Chondrocyte (in vitro differentiated cells): Measurements from ENCODE around the gene HMCN2. TPM values are rescaled to one million over a fixed set of nuclear protein-coding genes. Genes with fewer than 3 reads are reported as not detected.

Experiments
- DNase-seq: peaks from one replicate; pipeline ENCODE4 v3.0.0; 2021; ENCODE audit warnings: mixed read lengths, low spot score
- H3K27ac Mint-ChIP-seq: one replicate; pipeline ENCODE4 v1.8.0; 2021; ENCODE audit warnings: mild to moderate bottlenecking, moderate library complexity, mixed read lengths; ENCODE audit not compliant: unreplicated experiment
- H3K27me3 Mint-ChIP-seq: 2 replicates; pipeline ENCODE4 v1.8.0; 2021; ENCODE audit warnings: low read depth, mixed read lengths
- H3K36me3 Mint-ChIP-seq: 2 replicates; pipeline ENCODE4 v1.8.0; 2021; ENCODE audit warnings: low read depth, mixed read lengths
- H3K4me1 Mint-ChIP-seq: 2 replicates; pipeline ENCODE4 v1.8.0; 2021; ENCODE audit warnings: low read depth, mild to moderate bottlenecking, mixed read lengths
- H3K4me3 Mint-ChIP-seq: one replicate; pipeline ENCODE4 v1.8.0; 2021; ENCODE audit warnings: mild to moderate bottlenecking, moderate library complexity, mixed read lengths; ENCODE audit not compliant: unreplicated experiment
- H3K9me3 Mint-ChIP-seq: 2 replicates; pipeline ENCODE4 v1.8.0; 2021; ENCODE audit warnings: low read depth, mixed read lengths
- CTCF ChIP-seq: fragments of 200-600 bp; sonication (generic); IDR thresholded peaks from 2 replicates; pipeline ENCODE4 v1.5.0; 2021; ENCODE audit warnings: antibody characterized with exemption, mild to moderate bottlenecking, moderate library complexity
- total RNA-seq: library from RNA; stranded (reverse); gene quantifications from 3 replicates; pipeline ENCODE4 v1.2.1, GENCODE V29; 2021

HMCN2 gene
- total RNA-seq, 1 donor from 2014 or later, result 0.05 TPM

DNA sequence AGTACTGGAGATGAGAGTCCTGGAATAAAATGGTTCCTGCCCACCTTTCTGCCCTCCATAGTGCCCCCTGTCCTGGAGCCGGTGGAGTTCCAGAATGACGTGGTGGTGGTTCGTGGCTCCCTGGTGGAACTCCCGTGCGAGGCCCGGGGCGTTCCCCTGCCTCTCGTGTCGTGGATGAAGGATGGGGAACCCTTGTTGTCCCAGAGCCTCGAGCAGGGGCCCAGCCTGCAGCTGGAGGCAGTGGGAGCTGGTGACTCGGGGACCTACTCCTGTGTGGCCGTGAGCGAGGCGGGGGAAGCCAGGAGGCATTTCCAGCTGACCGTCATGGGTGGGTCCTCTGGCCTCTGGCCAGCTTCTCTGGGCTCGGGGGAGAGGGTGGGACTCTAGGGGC lies 128.1 kb downstream of the HMCN2 start:
- Mint-ChIP-seq H3K4me3 (no peak overlapping the region), H3K27me3 (peaks cover 11% of the 10 kb centered on the region), H3K36me3 (no peaks in the 10 kb centered on the region), H3K9me3 (no peaks in the 10 kb centered on the region), H3K27ac (no peak overlapping the region), H3K4me1 (peaks cover 9% of the 10 kb centered on the region)
- DNase-seq, result no peak
- no peak for TF ChIP-seq CTCF

DNA sequence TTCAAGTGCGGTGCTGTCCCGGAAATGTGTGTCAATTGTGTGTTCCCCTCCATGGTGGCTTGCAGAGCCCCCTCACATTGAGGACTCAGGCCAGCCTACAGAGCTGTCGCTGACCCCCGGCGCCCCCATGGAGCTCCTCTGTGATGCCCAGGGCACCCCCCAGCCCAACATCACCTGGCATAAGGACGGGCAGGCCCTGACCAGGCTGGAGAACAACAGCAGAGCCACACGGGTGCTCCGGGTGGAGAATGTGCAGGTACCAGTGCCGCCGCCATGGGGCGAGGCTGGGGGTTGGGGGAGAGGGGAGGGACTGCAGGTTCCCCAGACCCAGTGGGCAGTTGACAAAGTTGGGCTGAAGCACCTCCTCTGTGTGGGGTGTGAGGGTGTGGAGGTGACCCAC lies 128.8 kb downstream of the HMCN2 start:
- no peak for DNase-seq

GRCh38 chr9:130394814-130395470 lies 129.4 kb downstream of the HMCN2 start:
- Mint-ChIP-seq H3K4me3 (no peak overlapping the region), H3K9me3 (no peaks in the 10 kb centered on the region), H3K27me3 (peaks cover 13% of the 10 kb centered on the region), H3K27ac (no peak overlapping the region), H3K36me3 (no peaks in the 10 kb centered on the region), H3K4me1 (peaks cover 9% of the 10 kb centered on the region)
- no peak for TF ChIP-seq CTCF
- no peak for DNase-seq

More for the DNA sequence above, 128.8 kb downstream of the HMCN2 start:
- H3K9me3 Mint-ChIP-seq, result no peaks in the 10 kb centered on the region
- TF ChIP-seq CTCF, result no peak
- H3K27ac Mint-ChIP-seq, result no peak overlapping the region
- H3K27me3 Mint-ChIP-seq, result peaks cover 11% of the 10 kb centered on the region
- H3K36me3 Mint-ChIP-seq, result no peaks in the 10 kb centered on the region
- peaks cover 9% of the 10 kb centered on the region for H3K4me1 Mint-ChIP-seq
- no peak overlapping the region for H3K4me3 Mint-ChIP-seq

DNA sequence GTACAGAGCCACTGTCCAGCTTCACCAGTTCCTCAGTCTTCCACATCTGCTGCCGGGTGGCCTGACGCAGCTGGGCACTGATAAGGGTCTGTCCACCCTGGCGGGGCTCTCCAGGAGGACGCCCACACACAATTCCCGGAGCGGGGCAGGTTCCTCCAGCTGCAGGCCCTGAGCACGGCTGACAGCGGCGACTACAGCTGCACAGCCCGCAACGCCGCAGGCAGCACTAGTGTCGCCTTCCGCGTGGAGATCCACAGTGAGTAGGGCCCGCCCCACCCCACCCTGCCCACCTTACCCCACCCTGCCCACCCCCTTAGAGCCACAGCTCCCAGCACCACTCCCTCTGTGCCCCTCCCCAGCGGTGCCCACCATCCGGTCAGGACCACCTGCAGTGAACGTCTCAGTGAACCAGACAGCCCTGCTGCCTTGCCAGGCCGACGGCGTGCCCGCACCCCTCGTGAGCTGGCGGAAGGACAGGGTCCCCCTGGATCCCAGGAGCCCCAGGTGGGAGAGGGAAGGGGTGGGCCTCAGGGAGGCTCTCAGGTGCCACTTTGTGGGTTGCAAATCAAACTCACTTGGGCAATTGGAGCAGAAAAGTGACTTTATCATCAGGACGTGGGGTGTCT lies 130.4 kb downstream of the HMCN2 start:
- H3K36me3 Mint-ChIP-seq, result no peaks in the 10 kb centered on the region
- H3K4me3 Mint-ChIP-seq, result no peak overlapping the region
- peaks cover 10% of the 10 kb centered on the region for H3K27me3 Mint-ChIP-seq
- DNase-seq, result no peak
- no peak for TF ChIP-seq CTCF
- H3K4me1 Mint-ChIP-seq, result peaks cover 9% of the 10 kb centered on the region
- H3K9me3 Mint-ChIP-seq, result no peaks in the 10 kb centered on the region
- H3K27ac Mint-ChIP-seq, result no peak overlapping the region

DNA sequence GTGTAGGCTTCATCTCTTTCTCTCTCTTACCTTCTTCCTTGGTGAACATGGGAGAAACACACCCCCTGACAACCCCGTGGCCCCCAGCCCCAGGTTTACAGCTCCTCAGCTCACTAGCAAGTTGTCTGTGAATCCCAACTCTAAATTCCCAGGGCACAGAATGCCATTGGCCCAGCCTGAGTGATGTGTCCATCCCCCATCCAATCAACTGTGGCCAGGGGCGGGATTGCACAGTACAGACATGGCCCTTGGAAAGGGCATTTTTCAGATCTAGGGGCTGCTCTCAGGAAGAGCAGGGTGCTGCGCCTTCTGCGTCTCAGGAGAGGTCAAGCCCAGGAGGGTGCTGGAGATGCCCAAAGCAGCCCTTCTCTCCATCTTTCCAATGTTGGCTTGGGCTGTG lies 131.0 kb downstream of the HMCN2 start:
- no peaks in the 10 kb centered on the region for H3K9me3 Mint-ChIP-seq
- H3K36me3 Mint-ChIP-seq, result no peaks in the 10 kb centered on the region
- no peak for TF ChIP-seq CTCF
- no peak overlapping the region for H3K27ac Mint-ChIP-seq
- DNase-seq, result no peak
- H3K4me3 Mint-ChIP-seq, result no peak overlapping the region
- H3K27me3 Mint-ChIP-seq, result peaks cover 10% of the 10 kb centered on the region
- peaks cover 9% of the 10 kb centered on the region for H3K4me1 Mint-ChIP-seq
